Ascending aorta (tissue), 2 donors: ENCODE results near the gene UBXN7. TPM values are rescaled to one million over a fixed set of nuclear protein-coding genes. Genes with fewer than 3 reads are reported as not detected.

Experiments used
- DNase-seq, 2 donors: peaks; one replicate each; pipeline ENCODE4 v3.0.0-alpha.2; 2019; ENCODE audit warnings: low spot score in 2 of 2
- H3K27ac ChIP-seq, 2 donors: fragments of 200-600 bp; sonication (generic); one replicate each; pipeline ENCODE4 v1.5.1; 2016 to 2017; ENCODE audit warnings: mild to moderate bottlenecking in 1 of 2
- H3K27me3 ChIP-seq: fragments of 200-600 bp; sonication (generic); one replicate; pipeline ENCODE4 v1.5.1; 2017
- H3K36me3 ChIP-seq, 2 donors: fragments of 200-600 bp; sonication (generic); one replicate each; pipeline ENCODE4 v1.5.1; 2016
- H3K4me1 ChIP-seq, 2 donors: fragments of 200-600 bp; sonication (generic); one replicate each; pipeline ENCODE4 v1.5.1; 2016 to 2017; ENCODE audit warnings: mild to moderate bottlenecking in 1 of 2
- H3K4me3 ChIP-seq, 2 donors: fragments of 200-600 bp; sonication (generic); one replicate each; pipeline ENCODE4 v1.5.1; 2016 to 2017; ENCODE audit warnings: mild to moderate bottlenecking in 1 of 2
- H3K9me3 ChIP-seq, 2 donors: fragments of 200-600 bp; sonication (generic); one replicate each; pipeline ENCODE4 v1.5.1; 2016
- CTCF ChIP-seq, 3 experiments: fragments of 200-600 bp in 2 of 3; fragments of 450-650 bp in 1 of 3; sonication (generic) in 2 of 3; IDR thresholded peaks; one replicate each; pipeline ENCODE4 v1.5.1; 2016 to 2019; ENCODE audit warnings: antibody characterized with exemption in 3 of 3, mild to moderate bottlenecking in 1 of 3, moderate library complexity in 1 of 3
- intact Hi-C: fragments of 100-400 bp; cut with DNase I; formaldehyde crosslinking; loops from one replicate; pipeline ENCODE4 v1.15.1; 2023
- total RNA-seq: library from RNA; depleted of rRNA; stranded (reverse); fragments of >200 nt; gene quantifications from one replicate; pipeline ENCODE4 v1.1.0, GENCODE V29; 2016

Gene UBXN7
- total RNA-seq, 1 donor from 2014 or later = 7.2 TPM

- intact Hi-C loops = no loop called here
- Histone ChIP-seq H3K27me3 (no peaks in the 10 kb centered on the region), H3K36me3 (peaks cover 0 to 12% of the 10 kb centered on the region in 2 donors), H3K4me1 (peaks cover 0 to 5% of the 10 kb centered on the region in 2 donors), H3K27ac (no peak overlapping the region), H3K9me3 (no peaks in the 10 kb centered on the region), H3K4me3 (no peak overlapping the region)
- no peak for DNase-seq
- no peak for TF ChIP-seq CTCF (IDR thresholded peaks at IDR 0.05)
These were observed 22.8 kb downstream of the UBXN7 start for GRCh38 chr3:196409409-196409808.

- Histone ChIP-seq H3K9me3 (no peaks in the 10 kb centered on the region), H3K4me1 (peaks cover 0 to 5% of the 10 kb centered on the region in 2 donors), H3K36me3 (peaks cover 0 to 14% of the 10 kb centered on the region in 2 donors), H3K4me3 (no peak overlapping the region), H3K27me3 (no peaks in the 10 kb centered on the region), H3K27ac (no peak overlapping the region)
- intact Hi-C loops = no loop called here
- no peak for DNase-seq
- no peak for TF ChIP-seq CTCF (IDR thresholded peaks at IDR 0.05)
These were observed 23.5 kb downstream of the UBXN7 start for GRCh38 chr3:196408565-196409300.

GRCh38 chr3:196406811-196407470 lies 25.3 kb downstream of the UBXN7 start:
- no peaks in the 10 kb centered on the region for H3K27me3 ChIP-seq
- no peak for TF ChIP-seq CTCF (IDR thresholded peaks at IDR 0.05)
- H3K36me3 ChIP-seq = peaks cover 0 to 14% of the 10 kb centered on the region in 2 donors
- H3K27ac ChIP-seq = no peak overlapping the region
- DNase-seq = no peak
- H3K4me3 ChIP-seq = no peak overlapping the region
- intact Hi-C loops = no loop called here
- peaks cover 0 to 5% of the 10 kb centered on the region in 2 donors for H3K4me1 ChIP-seq
- no peaks in the 10 kb centered on the region for H3K9me3 ChIP-seq

GRCh38 chr3:196400331-196400730 lies 31.9 kb downstream of the UBXN7 start:
- no peak overlapping the region for H3K27ac ChIP-seq
- TF ChIP-seq CTCF (IDR thresholded peaks at IDR 0.05) = no peak
- H3K4me3 ChIP-seq = no peak overlapping the region
- H3K36me3 ChIP-seq = peaks cover 25 to 40% of the 10 kb centered on the region in 2 donors
- no peaks in the 10 kb centered on the region for H3K27me3 ChIP-seq
- intact Hi-C loops = no loop called here
- H3K9me3 ChIP-seq = no peaks in the 10 kb centered on the region
- no peak for DNase-seq
- H3K4me1 ChIP-seq = no peaks in the 10 kb centered on the region

GRCh38 chr3:196399485-196399945 lies 32.7 kb downstream of the UBXN7 start:
- Histone ChIP-seq H3K27ac (no peak overlapping the region), H3K4me1 (no peaks in the 10 kb centered on the region), H3K4me3 (no peak overlapping the region), H3K36me3 (peaks cover 30 to 36% of the 10 kb centered on the region in 2 donors), H3K9me3 (no peaks in the 10 kb centered on the region), H3K27me3 (no peaks in the 10 kb centered on the region)
- TF ChIP-seq CTCF (IDR thresholded peaks at IDR 0.05) = no peak
- intact Hi-C loops = no loop called here
- no peak for DNase-seq
